NCI-H2107 (cell line): Measurements from ENCODE around the gene SYNDIG1.

Experiments
- DNase-seq: peaks from one replicate; lab custom pipeline; 2025; lab: John Stamatoyannopoulos, UW

Gene SYNDIG1

GRCh38 chr20:24528583-24529368 lies 59.3 kb downstream of the SYNDIG1 start:
- no peak for DNase-seq

- DNase-seq: no peak
Observed at GRCh38 chr20:24529369-24529719, 59.9 kb downstream of the SYNDIG1 start.

GRCh38 chr20:24530131-24530680 lies 60.8 kb downstream of the SYNDIG1 start:
- no peak for DNase-seq

- no peak for DNase-seq
Observed at GRCh38 chr20:24531202-24531601, 61.8 kb downstream of the SYNDIG1 start.

- no peak for DNase-seq
Observed at GRCh38 chr20:24531631-24532419, 62.4 kb downstream of the SYNDIG1 start.

- DNase-seq: no peak
Observed at GRCh38 chr20:24533449-24533848, 64.0 kb downstream of the SYNDIG1 start.

GRCh38 chr20:24534282-24534681 lies 64.9 kb downstream of the SYNDIG1 start:
- no peak for DNase-seq

GRCh38 chr20:24535941-24536730 lies 66.7 kb downstream of the SYNDIG1 start:
- DNase-seq: no peak

GRCh38 chr20:24537210-24537609 lies 67.8 kb downstream of the SYNDIG1 start:
- no peak for DNase-seq

- no peak for DNase-seq
Observed at GRCh38 chr20:24542721-24543120, 73.3 kb downstream of the SYNDIG1 start.

- DNase-seq: no peak
Observed at GRCh38 chr20:24543168-24543567, 73.7 kb downstream of the SYNDIG1 start.

- DNase-seq: no peak
Observed at GRCh38 chr20:24543741-24544140, 74.3 kb downstream of the SYNDIG1 start.

GRCh38 chr20:24544371-24544770 lies 74.9 kb downstream of the SYNDIG1 start:
- no peak for DNase-seq

- no peak for DNase-seq
Observed at GRCh38 chr20:24545168-24545567, 75.7 kb downstream of the SYNDIG1 start.

GRCh38 chr20:24546232-24546892 lies 76.9 kb downstream of the SYNDIG1 start:
- DNase-seq: no peak

- no peak for DNase-seq
Observed at GRCh38 chr20:24547967-24548366, 78.5 kb downstream of the SYNDIG1 start.

- DNase-seq: no peak
Observed at GRCh38 chr20:24559114-24559732, 89.8 kb downstream of the SYNDIG1 start.

GRCh38 chr20:24560571-24561491 lies 91.4 kb downstream of the SYNDIG1 start:
- no peak for DNase-seq

- no peak for DNase-seq
Observed at GRCh38 chr20:24565835-24566351, 96.5 kb downstream of the SYNDIG1 start.

GRCh38 chr20:24566656-24567055 lies 97.2 kb downstream of the SYNDIG1 start:
- no peak for DNase-seq
